Mesendoderm (in vitro differentiated cells): ENCODE measurements around the gene POTEJ.
"Not testable (repeated sequence)": the region's sequence is repeated elsewhere in the genome, so short reads cannot be mapped to it uniquely, and the experiment has no call there.

Experiments used
- DNase-seq: peaks from one replicate; pipeline ENCODE4 v3.0.0; 2013
- H2AK5ac ChIP-seq: 2 replicates; pipeline ENCODE4 v1.6.1; 2013; ENCODE audit warnings: low read length, inconsistent platforms
- H2BK120ac ChIP-seq: 2 replicates; pipeline ENCODE4 v1.6.1; 2013; ENCODE audit warnings: low read depth, mild to moderate bottlenecking, low read length, moderate library complexity, mixed read lengths
- H2BK15ac ChIP-seq: replicated peaks from 2 replicates; pipeline ENCODE4 v1.6.1; 2013; ENCODE audit warnings: low read depth, mild to moderate bottlenecking, moderate library complexity
- H2BK5ac ChIP-seq: 2 replicates; pipeline ENCODE4 v1.6.1; 2013; ENCODE audit warnings: low read length, inconsistent platforms
- H3K18ac ChIP-seq: 2 replicates; pipeline ENCODE4 v1.6.1; 2013; ENCODE audit warnings: mild to moderate bottlenecking, low read length, mixed read lengths
- H3K23ac ChIP-seq: one replicate; pipeline ENCODE4 v1.6.1; 2013; ENCODE audit warnings: low read length
- H3K27ac ChIP-seq: 2 replicates; pipeline ENCODE4 v1.5.1; 2013; ENCODE audit warnings: low read depth, mild to moderate bottlenecking, inconsistent platforms, low read length, moderate library complexity
- H3K27me3 ChIP-seq: 2 replicates; pipeline ENCODE4 v1.6.1; 2013; ENCODE audit warnings: low read length, control low read depth, mild to moderate bottlenecking, inconsistent platforms; ENCODE audit not compliant: insufficient read depth, poor library complexity
- H3K36me3 ChIP-seq: 2 replicates; pipeline ENCODE4 v1.6.1; 2013; ENCODE audit warnings: low read length, inconsistent platforms; ENCODE audit not compliant: control insufficient read depth, insufficient read depth
- H3K4ac ChIP-seq: one replicate; pipeline ENCODE4 v1.6.1; 2013; ENCODE audit warnings: low read depth, mild to moderate bottlenecking, low read length, moderate library complexity
- H3K4me1 ChIP-seq: 2 replicates; pipeline ENCODE4 v1.6.1; 2013; ENCODE audit warnings: low read depth, low read length, inconsistent platforms; ENCODE audit not compliant: control insufficient read depth
- H3K4me2 ChIP-seq: 2 replicates; pipeline ENCODE4 v1.6.1; 2013; ENCODE audit warnings: low read length
- H3K4me3 ChIP-seq: 2 replicates; pipeline ENCODE4 v1.5.1; 2013; ENCODE audit warnings: mild to moderate bottlenecking, low read length
- H3K56ac ChIP-seq: one replicate; pipeline ENCODE4 v1.6.1; 2013; ENCODE audit warnings: low read length
- H3K79me1 ChIP-seq: 2 replicates; pipeline ENCODE4 v1.6.1; 2013; ENCODE audit warnings: low read length, inconsistent platforms
- H3K79me2 ChIP-seq: 2 replicates; pipeline ENCODE4 v1.6.1; 2013; ENCODE audit warnings: mild to moderate bottlenecking, low read length; ENCODE audit not compliant: control insufficient read depth, insufficient read depth
- H3K9ac ChIP-seq: 2 replicates; pipeline ENCODE4 v1.6.1; 2013; ENCODE audit warnings: low read length, inconsistent platforms
- H4K5ac ChIP-seq: one replicate; pipeline ENCODE4 v1.6.1; 2013; ENCODE audit warnings: low read length
- H4K8ac ChIP-seq: one replicate; pipeline ENCODE4 v1.6.1; 2013; ENCODE audit warnings: low read depth, mild to moderate bottlenecking, control low read depth, low read length, moderate library complexity
- WGBS: extraction: QIAGEN DNeasy Blood & Tissue Kit; methylation state at CpG from one replicate; pipeline ENCODE4 v1.1.7; 2013; ENCODE audit warnings: low lambda C conversion rate, missing lambda C conversion rate; ENCODE audit not compliant: insufficient coverage; ENCODE audit errors: extremely low coverage; 5-methylcytosine and 5-hydroxymethylcytosine counted together

The POTEJ gene

GRCh38 chr2:130641688-130642087, 30.4 kb downstream of the POTEJ start:
- H4K5ac ChIP-seq, H3K9ac ChIP-seq, H3K4ac ChIP-seq, H3K56ac ChIP-seq, DNase-seq, H3K79me2 ChIP-seq, H3K4me1 ChIP-seq, H4K8ac ChIP-seq, H3K36me3 ChIP-seq, H2BK120ac ChIP-seq, H3K18ac ChIP-seq, H3K79me1 ChIP-seq, H3K23ac ChIP-seq, H3K27me3 ChIP-seq, H2BK5ac ChIP-seq, H2BK15ac ChIP-seq, H3K4me3 ChIP-seq, H2AK5ac ChIP-seq, H3K4me2 ChIP-seq, H3K27ac ChIP-seq: not testable (repeated sequence)
- no CpG with 5 or more reads among the region's 4 CpGs for WGBS

GRCh38 chr2:130649285-130649684, 38.0 kb downstream of the POTEJ start:
- not testable (repeated sequence) for H4K5ac ChIP-seq

GRCh38 chr2:130664506-130664905, 53.3 kb downstream of the POTEJ start:
- not testable (repeated sequence) for H2BK15ac ChIP-seq, H2AK5ac ChIP-seq, H3K18ac ChIP-seq, H4K5ac ChIP-seq, H3K27ac ChIP-seq, H2BK5ac ChIP-seq, H3K56ac ChIP-seq, H3K23ac ChIP-seq, H3K36me3 ChIP-seq, H3K4me3 ChIP-seq, DNase-seq, H3K27me3 ChIP-seq, H3K4me1 ChIP-seq, H3K4me2 ChIP-seq, H4K8ac ChIP-seq, H3K9ac ChIP-seq, H3K79me2 ChIP-seq, H3K4ac ChIP-seq, H3K79me1 ChIP-seq, H2BK120ac ChIP-seq
- WGBS: no CpG with 5 or more reads among the region's 6 CpGs

More at GRCh38 chr2:130649285-130649684, 38.0 kb downstream of the POTEJ start:
- H3K9ac ChIP-seq, DNase-seq, H2BK120ac ChIP-seq, H3K79me2 ChIP-seq, H3K23ac ChIP-seq, H3K4me3 ChIP-seq, H3K18ac ChIP-seq, H2BK5ac ChIP-seq, H3K27ac ChIP-seq, H2BK15ac ChIP-seq, H3K4me2 ChIP-seq, H3K27me3 ChIP-seq, H2AK5ac ChIP-seq, H3K36me3 ChIP-seq, H3K56ac ChIP-seq, H3K4me1 ChIP-seq, H4K8ac ChIP-seq, H3K4ac ChIP-seq, H3K79me1 ChIP-seq: not testable (repeated sequence)
- no CpG with 5 or more reads among the region's 1 CpG for WGBS

GRCh38 chr2:130665596-130665995, 54.4 kb downstream of the POTEJ start:
- H3K4me2 ChIP-seq, H3K4me1 ChIP-seq, H3K79me2 ChIP-seq, H3K4ac ChIP-seq, H3K79me1 ChIP-seq, H2BK15ac ChIP-seq, H2BK120ac ChIP-seq, H3K27me3 ChIP-seq, H3K36me3 ChIP-seq, H4K8ac ChIP-seq, H3K18ac ChIP-seq, H2AK5ac ChIP-seq, DNase-seq, H3K4me3 ChIP-seq, H4K5ac ChIP-seq, H3K27ac ChIP-seq, H3K23ac ChIP-seq, H3K9ac ChIP-seq, H2BK5ac ChIP-seq, H3K56ac ChIP-seq: not testable (repeated sequence)
- no CpG with 5 or more reads among the region's 5 CpGs for WGBS

- H3K23ac ChIP-seq, H3K9ac ChIP-seq, H3K27me3 ChIP-seq, H3K4me1 ChIP-seq, H3K4me2 ChIP-seq, H3K18ac ChIP-seq, H2AK5ac ChIP-seq, H4K8ac ChIP-seq, H2BK5ac ChIP-seq, H2BK15ac ChIP-seq, H3K79me2 ChIP-seq, H3K56ac ChIP-seq, H3K27ac ChIP-seq, H3K79me1 ChIP-seq, H3K36me3 ChIP-seq, DNase-seq, H3K4me3 ChIP-seq, H4K5ac ChIP-seq, H2BK120ac ChIP-seq, H3K4ac ChIP-seq: not testable (repeated sequence)
- no CpG with 5 or more reads among the region's 10 CpGs for WGBS
These were observed 56.3 kb downstream of the POTEJ start for GRCh38 chr2:130667516-130667915.

GRCh38 chr2:130670026-130670745, 58.9 kb downstream of the POTEJ start:
- WGBS: no CpG with 5 or more reads among the region's 13 CpGs
- H3K18ac ChIP-seq, H3K9ac ChIP-seq, H3K27ac ChIP-seq, H4K5ac ChIP-seq, H3K23ac ChIP-seq, H3K4ac ChIP-seq, H3K79me1 ChIP-seq, H2BK120ac ChIP-seq, H2BK5ac ChIP-seq, H3K79me2 ChIP-seq, H3K4me1 ChIP-seq, H4K8ac ChIP-seq, H2AK5ac ChIP-seq, DNase-seq, H2BK15ac ChIP-seq, H3K56ac ChIP-seq, H3K27me3 ChIP-seq, H3K36me3 ChIP-seq, H3K4me2 ChIP-seq, H3K4me3 ChIP-seq: not testable (repeated sequence)
